ENCODE measurements around the gene RALGPS2.

RALGPS2 gene

DNA sequence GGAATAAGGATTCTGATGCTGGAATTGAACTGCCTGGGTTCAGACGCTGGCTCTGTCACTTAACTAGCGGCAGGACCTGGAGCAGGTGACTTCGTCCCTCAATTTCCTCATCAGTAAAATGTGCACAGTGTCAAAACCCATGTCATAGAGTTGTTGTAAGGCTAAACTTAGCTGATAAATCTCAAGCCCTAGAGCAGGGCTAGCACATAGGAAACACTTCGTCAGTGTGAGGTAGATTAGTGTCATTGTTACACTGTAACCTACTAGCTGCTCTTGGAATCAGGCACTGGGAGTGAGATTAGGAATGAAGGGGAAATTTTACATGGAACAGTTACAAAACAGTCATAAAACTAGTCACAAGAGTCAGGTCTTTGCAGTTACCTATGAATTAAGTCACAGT is 202.0 kb downstream of the RALGPS2 start:
- no peak for DNase-seq

DNA sequence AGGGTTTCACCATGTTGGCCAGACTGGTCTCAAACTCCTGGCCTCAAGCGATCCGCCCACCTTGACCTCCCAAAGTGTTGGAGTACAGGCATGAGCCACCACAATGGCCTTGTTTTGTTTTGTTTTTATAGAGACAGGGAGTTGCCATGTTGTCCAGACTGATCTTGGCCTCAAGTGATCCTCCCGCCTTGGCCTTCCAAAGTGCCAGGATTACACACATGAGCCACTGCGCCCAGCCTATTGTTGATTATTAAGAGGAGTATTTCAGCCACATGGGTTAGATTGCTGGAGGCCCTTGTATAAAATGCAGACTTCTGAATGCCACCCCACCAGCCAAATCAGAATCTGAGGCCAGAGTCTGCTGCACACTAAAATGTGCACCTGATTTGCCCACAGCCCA is 203.0 kb downstream of the RALGPS2 start:
- no peak for DNase-seq

- no peak for DNase-seq
Measured at GRCh38 chr1:178928976-178929375, 203.9 kb downstream of the RALGPS2 start.

DNA sequence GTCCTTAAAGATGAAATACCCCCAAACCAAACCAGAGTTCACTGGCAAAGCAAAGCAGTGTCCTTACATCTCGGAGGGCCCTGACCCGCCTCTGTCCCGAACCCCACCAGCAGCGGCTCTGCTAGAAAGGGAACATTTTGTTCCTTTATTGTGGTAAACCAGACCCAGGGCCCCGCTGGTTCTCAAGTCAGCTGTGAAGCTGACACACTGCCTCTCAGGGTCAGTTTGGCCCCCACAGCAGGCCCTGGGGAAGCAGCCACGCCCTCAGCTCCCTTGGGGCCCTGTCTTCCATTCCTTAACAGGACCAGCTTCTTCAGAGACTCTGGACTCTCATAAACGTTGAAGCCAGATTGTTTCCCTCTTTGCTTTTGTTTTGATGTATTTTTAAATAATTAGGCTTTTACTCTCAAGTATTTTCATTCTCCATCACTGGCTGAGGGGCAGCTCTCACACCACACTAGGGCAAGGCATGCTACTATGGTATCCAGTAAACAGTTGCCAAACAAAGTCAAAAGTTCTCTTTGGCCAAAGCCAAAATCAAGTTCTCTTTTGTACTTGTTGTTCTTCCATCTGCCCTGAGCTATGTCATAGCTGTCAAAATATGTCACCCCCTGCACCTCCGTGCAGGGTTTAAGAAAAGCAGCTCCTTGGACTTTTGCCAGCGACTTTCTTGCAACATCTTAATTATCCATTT is 207.0 kb downstream of the RALGPS2 start:
- no peak for DNase-seq

GRCh38 chr1:178932552-178932906 is 207.5 kb downstream of the RALGPS2 start:
- DNase-seq: no peak

GRCh38 chr1:178933105-178933561 is 208.1 kb downstream of the RALGPS2 start:
- no peak for DNase-seq

- DNase-seq: no peak
Measured at GRCh38 chr1:178933709-178934490, 208.9 kb downstream of the RALGPS2 start.

- DNase-seq: no peak
Measured at GRCh38 chr1:178934546-178934945, 209.5 kb downstream of the RALGPS2 start.

- DNase-seq: no peak
Measured at GRCh38 chr1:178935610-178936009, 210.6 kb downstream of the RALGPS2 start.

- no peak for DNase-seq
Measured at GRCh38 chr1:178937695-178938094, 212.7 kb downstream of the RALGPS2 start.

DNA sequence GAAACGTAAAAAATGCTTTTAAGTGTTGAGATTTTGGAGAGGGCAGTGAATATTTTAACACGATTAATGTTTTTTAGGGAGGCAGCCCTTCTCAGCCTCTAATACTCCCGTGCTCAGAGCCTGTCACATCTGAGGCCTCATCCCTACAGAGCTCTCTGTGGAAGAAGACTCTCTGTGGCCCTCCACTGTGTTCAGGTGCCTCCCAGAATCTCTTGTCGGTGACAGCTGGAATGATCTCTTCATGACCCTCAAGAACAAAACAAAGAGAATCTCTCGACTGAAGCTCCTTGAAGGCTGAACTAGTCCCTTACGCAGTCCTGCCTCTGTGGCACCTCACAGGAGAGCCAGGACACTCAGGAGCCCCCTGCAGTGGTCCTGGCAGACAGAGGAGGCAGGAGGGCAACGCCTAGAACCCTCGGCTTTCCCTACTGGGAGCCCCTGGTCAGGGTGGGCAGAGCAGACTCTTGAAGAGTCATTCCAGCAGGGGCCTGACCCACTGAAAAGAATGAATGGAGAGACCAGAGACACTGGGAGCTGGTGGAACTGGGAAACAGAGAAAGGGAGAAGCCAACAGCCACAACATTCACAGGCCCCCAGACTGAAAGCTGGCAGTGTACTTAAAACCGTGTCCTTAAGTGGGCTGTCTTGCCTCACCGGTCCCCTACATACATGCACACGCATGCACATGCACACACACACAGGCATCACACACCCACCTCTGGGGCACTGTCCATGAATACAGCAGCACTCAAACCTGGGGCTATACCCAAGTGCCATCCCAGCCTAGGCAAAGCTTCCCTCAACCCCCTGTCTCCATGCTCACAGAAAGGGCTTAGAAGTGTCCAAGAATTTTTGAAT is 213.3 kb downstream of the RALGPS2 start:
- no peak for DNase-seq

- DNase-seq: no peak
Measured at GRCh38 chr1:178938959-178939317, 213.9 kb downstream of the RALGPS2 start.

DNA sequence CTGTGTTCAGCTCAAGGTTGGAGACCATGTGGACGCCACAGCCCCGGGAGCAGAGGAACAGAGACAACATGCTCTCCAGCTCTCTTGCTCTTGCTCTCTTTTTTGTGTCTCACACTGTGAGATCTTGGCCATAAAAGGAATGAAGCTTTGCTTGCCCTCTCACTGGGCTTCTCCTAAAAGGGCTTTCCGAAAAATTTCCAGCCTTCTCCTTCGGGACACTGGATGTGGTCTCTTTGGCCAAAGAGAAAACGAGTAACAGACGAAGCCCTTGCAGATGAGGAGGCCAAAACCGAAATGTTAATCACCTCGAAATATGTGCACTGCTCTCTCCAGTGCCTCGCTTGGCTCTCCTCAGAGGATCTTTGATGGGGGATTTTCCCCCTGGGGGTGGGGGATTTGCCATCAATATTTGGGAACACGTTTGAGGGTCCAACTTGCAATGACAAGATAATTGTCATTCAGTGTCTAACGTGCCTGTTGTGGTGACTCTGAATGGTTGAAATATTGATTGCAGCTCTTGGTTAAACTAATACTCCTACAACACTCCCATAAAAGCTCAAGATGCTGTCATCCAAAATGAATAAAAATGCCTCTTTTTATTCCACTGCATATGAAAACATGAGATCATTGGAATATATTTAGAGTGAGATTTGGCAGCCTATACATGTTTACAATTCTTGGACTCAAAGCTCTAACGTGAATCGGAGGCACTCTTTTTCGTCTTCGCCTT is 214.5 kb downstream of the RALGPS2 start:
- DNase-seq: no peak

GRCh38 chr1:178940068-178940765 is 215.2 kb downstream of the RALGPS2 start:
- no peak for DNase-seq

DNA sequence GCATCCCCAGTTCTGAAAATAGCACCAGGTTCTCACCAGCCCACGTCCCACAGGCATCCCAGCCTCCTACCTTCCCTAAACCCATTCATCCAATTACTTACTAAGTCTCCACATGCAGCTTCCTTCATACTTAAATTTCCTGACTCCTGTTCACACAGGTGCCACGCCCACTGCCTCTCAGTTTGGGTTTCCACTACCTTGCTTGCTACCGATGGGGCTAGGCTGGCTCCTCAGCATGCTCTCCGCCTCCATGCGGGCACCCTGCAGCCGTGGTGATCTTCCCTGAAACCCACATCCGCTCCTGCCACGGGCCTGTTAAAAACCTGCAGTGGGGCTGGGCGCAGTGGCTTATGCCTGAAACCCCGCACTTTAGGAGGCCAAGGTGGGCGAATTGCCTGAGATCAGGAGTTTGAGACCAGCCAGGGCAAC is 216.2 kb downstream of the RALGPS2 start:
- no peak for DNase-seq

DNA sequence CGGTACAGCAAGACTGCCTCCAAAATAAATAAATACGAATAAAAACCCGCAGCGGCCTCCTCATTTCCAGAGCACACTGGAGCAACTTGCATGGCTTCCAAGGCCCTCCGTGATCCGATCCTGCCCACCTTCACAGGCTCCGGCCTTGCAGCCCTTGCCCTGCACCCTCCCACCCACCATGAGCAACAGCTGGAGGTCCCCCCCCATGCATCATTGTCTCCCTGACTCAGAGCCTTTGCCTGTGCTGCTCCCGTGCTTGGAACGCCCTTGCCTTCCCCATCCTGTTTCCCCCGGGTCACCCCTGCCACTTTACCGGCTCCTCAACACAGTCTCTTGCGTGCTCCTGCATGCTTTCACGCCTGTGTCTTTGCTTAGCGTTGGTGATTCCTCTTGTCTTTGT is 216.8 kb downstream of the RALGPS2 start:
- DNase-seq: no peak

GRCh38 chr1:178942285-178943198 is 217.5 kb downstream of the RALGPS2 start:
- no peak for DNase-seq

DNA sequence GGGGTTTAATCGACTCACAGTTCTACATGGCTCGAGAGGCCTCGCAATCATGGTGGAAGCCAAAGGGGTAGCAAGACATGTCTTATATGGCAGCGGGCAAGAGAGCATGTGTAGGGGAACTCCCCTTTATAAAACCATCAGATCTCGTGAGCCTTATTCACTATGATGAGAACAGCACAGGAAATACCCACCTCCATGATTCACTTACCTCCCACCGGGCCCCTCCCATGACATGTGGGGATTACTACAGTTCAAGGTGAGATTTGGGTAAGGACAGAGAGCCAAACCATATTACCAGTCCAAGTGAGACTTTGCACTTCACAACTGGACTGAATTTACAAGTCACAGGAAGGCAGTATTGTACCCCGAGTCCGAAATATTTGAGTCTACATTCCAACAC is 219.7 kb downstream of the RALGPS2 start:
- DNase-seq: no peak

DNA sequence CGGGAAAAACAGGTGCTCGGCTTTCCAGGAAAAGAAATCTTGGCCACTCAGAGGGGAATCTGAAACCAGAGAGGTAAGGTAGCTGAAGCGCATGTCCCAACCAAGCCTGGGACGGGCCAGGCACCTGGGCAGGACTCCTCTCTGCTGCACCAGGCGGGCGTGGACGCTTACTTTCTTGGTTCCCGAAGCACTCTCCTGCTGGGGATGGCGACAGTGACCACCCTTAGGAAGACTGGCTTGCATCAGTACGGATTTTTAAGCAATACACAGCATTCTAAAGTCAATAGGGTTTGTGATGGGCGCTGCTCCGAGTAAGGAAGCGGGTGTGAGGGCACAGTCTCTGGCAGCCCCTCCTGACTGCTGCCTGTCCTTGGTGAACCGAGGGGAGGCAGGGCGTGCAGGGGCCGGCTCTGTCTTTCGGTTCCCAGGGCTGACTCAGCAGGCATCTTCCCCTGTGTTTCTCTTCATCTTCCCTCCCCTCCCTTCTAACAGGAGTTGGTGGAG is 220.8 kb downstream of the RALGPS2 start:
- no peak for DNase-seq

DNA sequence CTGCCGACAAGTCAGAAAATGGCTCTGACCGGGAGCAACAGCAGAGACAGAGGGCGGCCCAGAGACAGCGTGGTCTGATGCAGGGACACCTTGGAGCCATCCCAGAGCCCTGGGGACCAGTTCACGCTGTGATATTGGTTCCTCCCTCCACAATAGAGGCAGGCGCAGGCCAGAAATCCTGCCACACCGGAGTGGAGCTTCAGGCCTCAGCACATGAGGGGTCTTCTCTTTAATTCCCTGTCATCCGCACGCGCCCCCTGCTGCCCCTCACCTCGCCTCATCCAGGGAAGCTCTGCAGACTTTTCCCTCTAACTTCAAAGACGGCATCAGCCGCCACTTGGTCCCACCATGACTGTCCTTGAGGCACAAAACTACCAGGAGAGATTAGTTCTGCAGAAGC is 221.4 kb downstream of the RALGPS2 start:
- DNase-seq: no peak

Measured in NCI-H510A (cell line).